Parathyroid adenoma (tissue), 2 donors: ENCODE data around the gene TTR.

Source experiments
- H2AFZ ChIP-seq: fragments of 300-600 bp; sonication (generic); one replicate; pipeline ENCODE4 v1.7.0; 2017; ENCODE audit warnings: antibody characterized with exemption, mild to moderate bottlenecking
- H3K27ac ChIP-seq: fragments of 300-600 bp; sonication (generic); one replicate; pipeline ENCODE4 v1.7.0; 2017
- H3K27me3 ChIP-seq: fragments of 300-600 bp; sonication (generic); one replicate; pipeline ENCODE4 v1.7.0; 2017; ENCODE audit warnings: low read length; ENCODE audit not compliant: control insufficient read depth, insufficient read depth
- H3K36me3 ChIP-seq: fragments of 300-600 bp; sonication (generic); one replicate; pipeline ENCODE4 v1.7.0; 2017; ENCODE audit warnings: low read length; ENCODE audit not compliant: control insufficient read depth, insufficient read depth
- H3K4me1 ChIP-seq: fragments of 300-600 bp; sonication (generic); one replicate; pipeline ENCODE4 v1.7.0; 2017; ENCODE audit warnings: control low read depth
- H3K4me2 ChIP-seq: fragments of 300-600 bp; sonication (generic); one replicate; pipeline ENCODE4 v1.7.0; 2017; ENCODE audit warnings: low read length
- H3K4me3 ChIP-seq: fragments of 300-600 bp; sonication (generic); one replicate; pipeline ENCODE4 v1.7.0; 2017; ENCODE audit warnings: low read depth, low read length
- H3K79me2 ChIP-seq: fragments of 300-600 bp; sonication (generic); one replicate; pipeline ENCODE4 v1.7.0; 2017; ENCODE audit warnings: control low read depth
- H3K9ac ChIP-seq: fragments of 300-600 bp; sonication (generic); one replicate; pipeline ENCODE4 v1.7.0; 2017; ENCODE audit warnings: mild to moderate bottlenecking
- H3K9me3 ChIP-seq: fragments of 300-600 bp; sonication (generic); one replicate; pipeline ENCODE4 v1.7.0; 2017; ENCODE audit warnings: low read length; ENCODE audit not compliant: control insufficient read depth
- CTCF ChIP-seq: fragments of 300-600 bp; sonication (generic); IDR thresholded peaks from one replicate; pipeline ENCODE4 v1.7.0; 2017; ENCODE audit warnings: antibody characterized with exemption, mild to moderate bottlenecking
- donor health status: primary hyperparathyroidism.

The TTR gene

GRCh38 chr18:31558567-31558966, 33.1 kb upstream of the TTR start:
- TF ChIP-seq CTCF, result no peak
- Histone ChIP-seq H3K4me1 (peaks cover 16% of the 10 kb centered on the region), H3K4me3 (no peak overlapping the region), H3K27ac (no peak overlapping the region), H3K4me2 (no peak overlapping the region), H3K9ac (no peak overlapping the region), H3K79me2 (no peaks in the 10 kb centered on the region), H3K36me3 (no peaks in the 10 kb centered on the region), H2AFZ (no peak overlapping the region), H3K27me3 (no peaks in the 10 kb centered on the region), H3K9me3 (no peaks in the 10 kb centered on the region)

GRCh38 chr18:31562726-31563125, 29.0 kb upstream of the TTR start:
- no peaks in the 10 kb centered on the region for H3K9me3 ChIP-seq
- H3K4me3 ChIP-seq, result peak overlapping the region; percentile 40
- H3K27me3 ChIP-seq, result no peaks in the 10 kb centered on the region
- H3K79me2 ChIP-seq, result no peaks in the 10 kb centered on the region
- no peak for TF ChIP-seq CTCF
- H3K4me2 ChIP-seq, result peak overlapping the region; percentile 70
- H3K9ac ChIP-seq, result no peak overlapping the region
- H3K27ac ChIP-seq, result peak overlapping the region; percentile 56
- H3K4me1 ChIP-seq, result peaks cover 36% of the 10 kb centered on the region
- H2AFZ ChIP-seq, result peak overlapping the region; percentile 65
- no peaks in the 10 kb centered on the region for H3K36me3 ChIP-seq

GRCh38 chr18:31563778-31564177, 27.9 kb upstream of the TTR start:
- H3K36me3 ChIP-seq, result no peaks in the 10 kb centered on the region
- no peaks in the 10 kb centered on the region for H3K79me2 ChIP-seq
- H2AFZ ChIP-seq, result peak overlapping the region; percentile 65
- no peak overlapping the region for H3K4me2 ChIP-seq
- H3K27me3 ChIP-seq, result no peaks in the 10 kb centered on the region
- no peak for TF ChIP-seq CTCF
- H3K9me3 ChIP-seq, result no peaks in the 10 kb centered on the region
- H3K27ac ChIP-seq, result no peak overlapping the region
- H3K4me3 ChIP-seq, result no peak overlapping the region
- no peak overlapping the region for H3K9ac ChIP-seq
- H3K4me1 ChIP-seq, result peaks cover 41% of the 10 kb centered on the region

GRCh38 chr18:31565345-31565744, 26.3 kb upstream of the TTR start:
- Histone ChIP-seq H3K4me2 (no peak overlapping the region), H3K9me3 (no peaks in the 10 kb centered on the region), H3K36me3 (no peaks in the 10 kb centered on the region), H3K27me3 (no peaks in the 10 kb centered on the region), H2AFZ (peak overlapping the region; percentile 51), H3K27ac (no peak overlapping the region), H3K4me3 (no peak overlapping the region), H3K79me2 (no peaks in the 10 kb centered on the region), H3K4me1 (peaks cover 41% of the 10 kb centered on the region), H3K9ac (no peak overlapping the region)
- no peak for TF ChIP-seq CTCF

- Histone ChIP-seq H3K9me3 (no peaks in the 10 kb centered on the region), H2AFZ (peak overlapping the region; percentile 63), H3K9ac (no peak overlapping the region), H3K4me2 (peak overlapping the region; percentile 17), H3K27ac (peak overlapping the region; percentile 66), H3K79me2 (no peaks in the 10 kb centered on the region), H3K4me1 (peaks cover 41% of the 10 kb centered on the region), H3K36me3 (no peaks in the 10 kb centered on the region), H3K4me3 (no peak overlapping the region), H3K27me3 (no peaks in the 10 kb centered on the region)
- TF ChIP-seq CTCF, result no peak
Measured at GRCh38 chr18:31565782-31566512, 25.7 kb upstream of the TTR start.
